Endothelial cell of umbilical vein (primary cell): Measurements from ENCODE around the gene GNG2. TPM values are rescaled to one million over a fixed set of nuclear protein-coding genes. Genes with fewer than 3 reads are reported as not detected.

Experiments used
- BruUV-seq: library from RNA; stranded (reverse); fragments of 400-500 nt; replicated peaks from 2 replicates; lab custom pipeline; 2021; lab: Mats Ljungman, UMichigan
- CTCF ChIA-PET: fragments of 300-600, 350-600 bp; sonication (Branson Sonifier 250); formaldehyde crosslinking; loops from one replicate; lab custom pipeline; 2021; ENCODE audit warnings: antibody characterized with exemption, inconsistent platforms; lab: Charles Lee
- POLR2A ChIA-PET: fragments of 300-600, 350-600 bp; sonication (Branson Sonifier 250); formaldehyde crosslinking; loops from one replicate; lab custom pipeline; 2021; ENCODE audit warnings: antibody characterized with exemption, inconsistent platforms; lab: Charles Lee
- DNase-seq: peaks from one replicate; pipeline ENCODE4 v3.0.0-alpha.2; 2011; ENCODE audit warnings: low read depth, low spot score
- FAIRE-seq: peaks from 2 replicates; lab custom pipeline; 2011; peaks lifted over from hg19 to GRCh38; lab: Jason Lieb, UNC
- H2AFZ ChIP-seq: 2 replicates; pipeline ENCODE4 v1.6.0; 2012; ENCODE audit warnings: low read depth, low read length, control low read depth, inconsistent platforms
- H3K27ac ChIP-seq: 2 replicates; pipeline ENCODE4 v1.5.1; 2011; ENCODE audit warnings: low read depth, mild to moderate bottlenecking, control low read depth, low read length, moderate library complexity; ENCODE audit not compliant: insufficient read depth
- H3K27me3 ChIP-seq, 2 experiments: 2 replicates each; pipeline versions ENCODE4 v1.6.0 to v1.6.1; 2011; ENCODE audit warnings: low read length in 2 of 2, mixed read lengths in 1 of 2; ENCODE audit not compliant: control insufficient read depth in 2 of 2, insufficient read depth in 2 of 2
- H3K36me3 ChIP-seq, 2 experiments: 2 replicates in 1 of 2; 3 replicates in 1 of 2; pipeline ENCODE4 v1.5.1; 2011; ENCODE audit warnings: low read length in 2 of 2, mild to moderate bottlenecking in 1 of 2, moderate library complexity in 1 of 2; ENCODE audit not compliant: control insufficient read depth in 2 of 2, insufficient read depth in 2 of 2; ENCODE audit errors: extremely low read depth in 1 of 2
- H3K4me1 ChIP-seq: 3 replicates; pipeline ENCODE4 v1.5.1; 2011; ENCODE audit warnings: mild to moderate bottlenecking, low read length; ENCODE audit not compliant: control insufficient read depth, insufficient read depth; ENCODE audit errors: extremely low read depth
- H3K4me2 ChIP-seq: 2 replicates; pipeline ENCODE4 v1.6.1; 2011; ENCODE audit warnings: low read length, control low read depth, mixed read lengths; ENCODE audit not compliant: insufficient read depth
- H3K4me3 ChIP-seq, 3 experiments: fragments of 200-600 bp in 1 of 3; sonication (generic), shearing (Covaris generic) in 1 of 3; replicated peaks in 1 of 3; 2 replicates each; pipeline ENCODE4 v1.5.1; 2011 to 2016; ENCODE audit warnings: control low read depth in 3 of 3, low read length in 3 of 3, mild to moderate bottlenecking in 2 of 3, inconsistent platforms in 1 of 3, low read depth in 1 of 3, moderate library complexity in 1 of 3; ENCODE audit not compliant: insufficient read depth in 1 of 3
- H3K79me2 ChIP-seq: 2 replicates; pipeline ENCODE4 v1.6.0; 2012; ENCODE audit warnings: low read length, inconsistent platforms; ENCODE audit not compliant: control insufficient read depth, insufficient read depth
- H3K9ac ChIP-seq: replicated peaks from 2 replicates; pipeline ENCODE3; 2011; ENCODE audit warnings: low read length, control low read depth; ENCODE audit not compliant: insufficient read depth; ENCODE audit errors: extremely low read depth
- H3K9me1 ChIP-seq: replicated peaks from 3 replicates; pipeline ENCODE4 v1.6.0; 2011; ENCODE audit warnings: mild to moderate bottlenecking, low read length; ENCODE audit not compliant: control insufficient read depth, insufficient read depth; ENCODE audit errors: extremely low read depth
- H3K9me3 ChIP-seq: replicated peaks from 2 replicates; pipeline ENCODE4 v1.5.1; 2012; ENCODE audit warnings: low read length, inconsistent platforms; ENCODE audit not compliant: control insufficient read depth, insufficient read depth
- H4K20me1 ChIP-seq: replicated peaks from 2 replicates; pipeline ENCODE3; 2011; ENCODE audit warnings: mild to moderate bottlenecking, low read length; ENCODE audit not compliant: control insufficient read depth, insufficient read depth; ENCODE audit errors: extremely low read depth
- CTCF ChIP-seq, 2 donors: IDR thresholded peaks; 1 replicate in 1 of 2; 2 replicates in 1 of 2; pipeline ENCODE4 v1.5.1; 2011; ENCODE audit warnings: low read length in 2 of 2, mild to moderate bottlenecking in 2 of 2, moderate library complexity in 2 of 2, control low read depth in 1 of 2, inconsistent platforms in 1 of 2, low read depth in 1 of 2; ENCODE audit not compliant: insufficient read depth in 1 of 2; ENCODE audit errors: extremely low read depth in 1 of 2
- EZH2 ChIP-seq: IDR thresholded peaks from 2 replicates; pipeline ENCODE4 v1.6.1; 2012; ENCODE audit warnings: borderline replicate concordance, low read depth, mild to moderate bottlenecking, moderate library complexity, low read length, inconsistent platforms; ENCODE audit not compliant: severe bottlenecking
- FOS ChIP-seq: IDR thresholded peaks from 2 replicates; pipeline ENCODE4 v1.6.1; 2011; ENCODE audit warnings: mild to moderate bottlenecking, low read length, moderate library complexity, borderline replicate concordance; ENCODE audit not compliant: insufficient read depth
- GATA2 ChIP-seq: IDR thresholded peaks from 2 replicates; pipeline ENCODE4 v1.7.0; 2011; ENCODE audit warnings: low read depth, mild to moderate bottlenecking, moderate library complexity, mixed read lengths, low read length; ENCODE audit not compliant: insufficient read length, insufficient read depth
- JUN ChIP-seq: IDR thresholded peaks from 2 replicates; pipeline ENCODE4 v1.6.1; 2011; ENCODE audit warnings: borderline replicate concordance, low read depth; ENCODE audit not compliant: insufficient read length, insufficient read depth
- MAX ChIP-seq: IDR thresholded peaks from 2 replicates; pipeline ENCODE4 v1.6.1; 2011; ENCODE audit not compliant: insufficient read depth, insufficient read length
- MYC ChIP-seq: IDR thresholded peaks from one replicate; pipeline ENCODE4 v1.6.1; 2011; ENCODE audit warnings: mild to moderate bottlenecking, low read depth, low read length
- POLR2A ChIP-seq: IDR thresholded peaks from 2 replicates; pipeline ENCODE4 v1.6.1; 2012; ENCODE audit warnings: low read depth, mild to moderate bottlenecking, control low read depth, low read length
- POLR2AphosphoS5 ChIP-seq: IDR thresholded peaks from 2 replicates; pipeline ENCODE4 v1.6.1; 2012; ENCODE audit warnings: low read depth, mild to moderate bottlenecking, control low read depth, low read length, moderate library complexity; ENCODE audit not compliant: insufficient read depth
- dilution Hi-C: fragments of 300-500 bp; cut with MboI; formaldehyde crosslinking; loops from one replicate; pipeline ENCODE4 v1.15.0; 2019; ENCODE audit warnings: low sequenced_read_pairs; ENCODE audit not compliant: extremely low pct_ligation_motif_present
- intact Hi-C: fragments of 100-400 bp; cut with micrococcal nuclease; formaldehyde crosslinking; loops from one replicate; pipeline ENCODE4 v1.10.0; 2022
- polyA plus RNA-seq, 4 experiments: library from polyadenylated mRNA; depleted of rRNA in 3 of 4; stranded (reverse) in 3 of 4; unstranded in 1 of 4; fragments of >200 nt; gene quantifications; 2 replicates each; pipeline versions ENCODE4 v1.2.1 to v1.2.3, GENCODE V29; 2011 to 2012; ENCODE audit warnings: missing spikeins in 1 of 4
- total RNA-seq: library from RNA; stranded (reverse); gene quantifications from 2 replicates; pipeline ENCODE4 v1.2.3, GENCODE V29; 2021

GNG2 gene
- total and polyA plus RNA-seq, 2 donors (not counting 3 experiments of a cell fraction or from before 2014, with no cell fraction given): not detected

- intact Hi-C loops (no loop called here), dilution Hi-C loops (no loop called here)
- TF ChIP-seq GATA2 (no peak), POLR2AphosphoS5 (no peak), CTCF (IDR thresholded peaks at IDR 0.05; ENCODE audit: extremely low read depth in 1 of 2, insufficient read depth in 1 of 2, low read depth in 1 of 2, low read length in 2 of 2) (no peak), POLR2A (no peak), EZH2 (no peak), FOS (no peak), MYC (no peak), JUN (no peak), MAX (no peak)
- Histone ChIP-seq H4K20me1 (no peaks in the 10 kb centered on the region), H3K9me3 (no peaks in the 10 kb centered on the region), H3K27me3 (peaks cover 18 to 32% of the 10 kb centered on the region in 2 experiments), H3K9me1 (no peaks in the 10 kb centered on the region), H3K36me3 (no peaks in the 10 kb centered on the region), H3K79me2 (no peaks in the 10 kb centered on the region), H3K27ac (no peak overlapping the region), H3K4me1 (no peaks in the 10 kb centered on the region), H3K4me3 (no peak overlapping the region), H2AFZ (no peak overlapping the region), H3K9ac (no peak overlapping the region), H3K4me2 (no peak overlapping the region)
- no peak for FAIRE-seq
- CTCF ChIA-PET: no interaction called here
- no peak for DNase-seq
- POLR2A ChIA-PET: no interaction called here
- BruUV-seq: no TSS peak
These were observed 24.0 kb upstream of the GNG2 start for GRCh38 chr14:51836417-51836816.
